ENCODE measurements around the gene ENKD1. TPM values are rescaled to one million over a fixed set of nuclear protein-coding genes. Genes with fewer than 3 reads are reported as not detected.
A peak's percentile ranks its signal among the peaks of the same experiment; 100 is the strongest.

The ENKD1 gene
- total RNA-seq, 1 donor from 2014 or later, result 9.4 TPM

- DNase-seq (ENCODE audit: low spot score in 2 of 2), result no peak
- no peak for FAIRE-seq
Measured at GRCh38 chr16:67679935-67680897, 13.7 kb upstream of the ENKD1 start.

GRCh38 chr16:67678354-67679023 lies 11.9 kb upstream of the ENKD1 start:
- FAIRE-seq (no peak), DNase-seq (ENCODE audit: low spot score in 2 of 2) (no peak)

- FAIRE-seq (no peak), DNase-seq (ENCODE audit: low spot score in 2 of 2) (no peak)
Measured at GRCh38 chr16:67677712-67678111, 11.2 kb upstream of the ENKD1 start.

GRCh38 chr16:67676939-67677338 lies 10.4 kb upstream of the ENKD1 start:
- FAIRE-seq (no peak), DNase-seq (ENCODE audit: low spot score in 2 of 2) (no peak)

GRCh38 chr16:67676516-67676915 lies 10.0 kb upstream of the ENKD1 start:
- FAIRE-seq (no peak), DNase-seq (ENCODE audit: low spot score in 2 of 2) (no peak)

- no peak for DNase-seq (ENCODE audit: low spot score in 2 of 2)
- no peak for FAIRE-seq
Measured at GRCh38 chr16:67675999-67676398, 9.4 kb upstream of the ENKD1 start.

- FAIRE-seq, result no peak
Measured at GRCh38 chr16:67675579-67675935, 9.0 kb upstream of the ENKD1 start.

GRCh38 chr16:67674851-67675578 lies 8.5 kb upstream of the ENKD1 start:
- no peak for FAIRE-seq
- DNase-seq (ENCODE audit: low spot score in 2 of 2), result no peak

More at GRCh38 chr16:67675579-67675935, 9.0 kb upstream of the ENKD1 start:
- no peak for DNase-seq (ENCODE audit: low spot score in 2 of 2)

GRCh38 chr16:67673712-67674580 lies 7.4 kb upstream of the ENKD1 start:
- FAIRE-seq (no peak), DNase-seq (ENCODE audit: low spot score in 2 of 2) (peak in 1 of 2 donors; percentile 25)

- DNase-seq (ENCODE audit: low spot score in 2 of 2) (peak; percentile 60 to 81), FAIRE-seq (no peak)
Measured at GRCh38 chr16:67672739-67673662, 6.5 kb upstream of the ENKD1 start.

GRCh38 chr16:67672306-67672705 lies 5.8 kb upstream of the ENKD1 start:
- no peak for FAIRE-seq
- DNase-seq (ENCODE audit: low spot score in 2 of 2), result peak in 1 of 2 donors; percentile 10

- DNase-seq (ENCODE audit: low spot score in 2 of 2) (no peak), FAIRE-seq (no peak)
Measured at GRCh38 chr16:67669499-67670101, 3.0 kb upstream of the ENKD1 start.

- FAIRE-seq (no peak), DNase-seq (ENCODE audit: low spot score in 2 of 2) (peak; percentile 22 to 28)
Measured at GRCh38 chr16:67668495-67669157, 2.1 kb upstream of the ENKD1 start.

- peak; percentile 85 to 94 for DNase-seq (ENCODE audit: low spot score in 2 of 2)
- FAIRE-seq, result no peak
Measured at GRCh38 chr16:67667817-67668494, 1.4 kb upstream of the ENKD1 start.

- no peak for DNase-seq (ENCODE audit: low spot score in 2 of 2)
- FAIRE-seq, result no peak
Measured at GRCh38 chr16:67667453-67667816, 885 bp upstream of the ENKD1 start.

- DNase-seq (ENCODE audit: low spot score in 2 of 2) (no peak), FAIRE-seq (no peak)
Measured at GRCh38 chr16:67666032-67666551, 458 bp downstream of the ENKD1 start.

- no peak for DNase-seq (ENCODE audit: low spot score in 2 of 2)
- no peak for FAIRE-seq
Measured at GRCh38 chr16:67665598-67665997, 952 bp downstream of the ENKD1 start.
